ENCODE data around the gene SERP2. TPM values are rescaled to one million over a fixed set of nuclear protein-coding genes. Genes with fewer than 3 reads are reported as not detected.

Gene SERP2
- total RNA-seq, 1 donor from 2014 or later, result 2.4 TPM

GRCh38 chr13:44359983-44360375, 13.6 kb upstream of the SERP2 start:
- Histone ChIP-seq H3K9me3 (ENCODE audit: insufficient read depth, low read depth, low read length) (no peaks in the 10 kb centered on the region), H4K20me1 (ENCODE audit: insufficient read depth, low read length) (no peaks in the 10 kb centered on the region), H3K9ac (ENCODE audit: low read length) (no peak overlapping the region), H3K4me1 (ENCODE audit: insufficient read depth, low read length) (peaks cover 24% of the 10 kb centered on the region), H3K4me3 (ENCODE audit: insufficient read depth, low read depth, low read length) (no peak overlapping the region), H2AFZ (ENCODE audit: low read depth, low read length) (no peak overlapping the region), H3K79me2 (ENCODE audit: insufficient read depth, low read length) (no peaks in the 10 kb centered on the region), H3K36me3 (ENCODE audit: insufficient read depth, low read length) (no peaks in the 10 kb centered on the region), H3K4me2 (ENCODE audit: low read length) (no peak overlapping the region), H3K27me3 (ENCODE audit: insufficient read depth, low read length) (no peaks in the 10 kb centered on the region), H3K27ac (ENCODE audit: low read depth, low read length) (no peak overlapping the region)
- no peak overlapping the region for H3K4me3 Mint-ChIP-seq (ENCODE audit: unreplicated experiment)
- TF ChIP-seq EZH2 (IDR thresholded peaks at IDR 0.05; ENCODE audit: insufficient read depth, low read length), result no peak
- TF ChIP-seq CTCF (IDR thresholded peaks at IDR 0.05; ENCODE audit: insufficient read depth, low read depth, low read length), result no peak
- no peaks in the 10 kb centered on the region for H3K36me3 Mint-ChIP-seq (ENCODE audit: low read depth, unreplicated experiment)
- no peaks in the 10 kb centered on the region for H3K9me3 Mint-ChIP-seq (ENCODE audit: unreplicated experiment)
- no peaks in the 10 kb centered on the region for H3K27me3 Mint-ChIP-seq (ENCODE audit: low read depth, unreplicated experiment)
- DNase-seq (ENCODE audit: low read depth), result no peak
- H3K27ac Mint-ChIP-seq (ENCODE audit: unreplicated experiment), result no peak overlapping the region
- FAIRE-seq, result no peak
- peaks cover 20% of the 10 kb centered on the region for H3K4me1 Mint-ChIP-seq (ENCODE audit: low read depth, unreplicated experiment)

- Mint-ChIP-seq H3K36me3 (ENCODE audit: low read depth, unreplicated experiment) (no peaks in the 10 kb centered on the region), H3K27ac (ENCODE audit: unreplicated experiment) (no peak overlapping the region), H3K9me3 (ENCODE audit: unreplicated experiment) (no peaks in the 10 kb centered on the region), H3K27me3 (ENCODE audit: low read depth, unreplicated experiment) (no peaks in the 10 kb centered on the region), H3K4me3 (ENCODE audit: unreplicated experiment) (no peak overlapping the region), H3K4me1 (ENCODE audit: low read depth, unreplicated experiment) (peaks cover 23% of the 10 kb centered on the region)
- Histone ChIP-seq H3K4me2 (ENCODE audit: low read length) (peak overlapping the region; percentile 30), H3K9me3 (ENCODE audit: insufficient read depth, low read depth, low read length) (no peaks in the 10 kb centered on the region), H3K27ac (ENCODE audit: low read depth, low read length) (no peak overlapping the region), H3K9ac (ENCODE audit: low read length) (no peak overlapping the region), H4K20me1 (ENCODE audit: insufficient read depth, low read length) (no peaks in the 10 kb centered on the region), H3K36me3 (ENCODE audit: insufficient read depth, low read length) (no peaks in the 10 kb centered on the region), H3K4me1 (ENCODE audit: insufficient read depth, low read length) (peaks cover 28% of the 10 kb centered on the region), H3K79me2 (ENCODE audit: insufficient read depth, low read length) (no peaks in the 10 kb centered on the region), H2AFZ (ENCODE audit: low read depth, low read length) (no peak overlapping the region), H3K4me3 (ENCODE audit: insufficient read depth, low read depth, low read length) (no peak overlapping the region), H3K27me3 (ENCODE audit: insufficient read depth, low read length) (no peaks in the 10 kb centered on the region)
- FAIRE-seq, result no peak
- DNase-seq (ENCODE audit: low read depth), result peak; percentile 30
- TF ChIP-seq EZH2 (IDR thresholded peaks at IDR 0.05; ENCODE audit: insufficient read depth, low read length) (no peak), CTCF (IDR thresholded peaks at IDR 0.05; ENCODE audit: insufficient read depth, low read depth, low read length) (no peak)
These were observed 11.1 kb upstream of the SERP2 start for GRCh38 chr13:44362394-44363040.

- Histone ChIP-seq H4K20me1 (ENCODE audit: insufficient read depth, low read length) (no peaks in the 10 kb centered on the region), H3K36me3 (ENCODE audit: insufficient read depth, low read length) (no peaks in the 10 kb centered on the region), H3K4me3 (ENCODE audit: insufficient read depth, low read depth, low read length) (no peak overlapping the region), H3K4me1 (ENCODE audit: insufficient read depth, low read length) (peaks cover 34% of the 10 kb centered on the region), H3K27me3 (ENCODE audit: insufficient read depth, low read length) (no peaks in the 10 kb centered on the region), H3K9me3 (ENCODE audit: insufficient read depth, low read depth, low read length) (no peaks in the 10 kb centered on the region), H3K4me2 (ENCODE audit: low read length) (no peak overlapping the region), H3K9ac (ENCODE audit: low read length) (no peak overlapping the region), H3K79me2 (ENCODE audit: insufficient read depth, low read length) (no peaks in the 10 kb centered on the region), H3K27ac (ENCODE audit: low read depth, low read length) (peak overlapping the region; percentile 57), H2AFZ (ENCODE audit: low read depth, low read length) (no peak overlapping the region)
- DNase-seq (ENCODE audit: low read depth), result peak; percentile 10
- H3K27ac Mint-ChIP-seq (ENCODE audit: unreplicated experiment), result peak overlapping the region; percentile 3
- H3K4me1 Mint-ChIP-seq (ENCODE audit: low read depth, unreplicated experiment), result peaks cover 27% of the 10 kb centered on the region
- no peak overlapping the region for H3K4me3 Mint-ChIP-seq (ENCODE audit: unreplicated experiment)
- no peaks in the 10 kb centered on the region for H3K36me3 Mint-ChIP-seq (ENCODE audit: low read depth, unreplicated experiment)
- H3K27me3 Mint-ChIP-seq (ENCODE audit: low read depth, unreplicated experiment), result no peaks in the 10 kb centered on the region
- no peak for TF ChIP-seq EZH2 (IDR thresholded peaks at IDR 0.05; ENCODE audit: insufficient read depth, low read length)
- no peak for TF ChIP-seq CTCF (IDR thresholded peaks at IDR 0.05; ENCODE audit: insufficient read depth, low read depth, low read length)
- FAIRE-seq, result no peak
- no peaks in the 10 kb centered on the region for H3K9me3 Mint-ChIP-seq (ENCODE audit: unreplicated experiment)
These were observed 9.8 kb upstream of the SERP2 start for GRCh38 chr13:44363631-44364344.
